Body of pancreas (tissue), 4 donors: ENCODE results near the gene PLOD2.

Source experiments
- CTCF ChIP-seq, 7 experiments: fragments of 450-650 bp in 4 of 7; fragments of 200-600 bp in 3 of 7; sonication (generic) in 3 of 7; IDR thresholded peaks; one replicate each; pipeline ENCODE4 v1.5.1; 2016 to 2019; ENCODE audit warnings: antibody characterized with exemption in 7 of 7
- POLR2A ChIP-seq, 3 donors: fragments of 450-650 bp; IDR thresholded peaks; one replicate each; pipeline ENCODE4 v1.6.1; 2016; ENCODE audit warnings: antibody characterized with exemption in 3 of 3, mild to moderate bottlenecking in 2 of 3

GRCh38 chr3:146087116-146087515, 73.9 kb downstream of the PLOD2 start:
- no peak for TF ChIP-seq CTCF (IDR thresholded peaks at IDR 0.05)
- TF ChIP-seq POLR2A (IDR thresholded peaks at IDR 0.05): no peak
